ENCODE measurements around the gene OBP2B.

DNA sequence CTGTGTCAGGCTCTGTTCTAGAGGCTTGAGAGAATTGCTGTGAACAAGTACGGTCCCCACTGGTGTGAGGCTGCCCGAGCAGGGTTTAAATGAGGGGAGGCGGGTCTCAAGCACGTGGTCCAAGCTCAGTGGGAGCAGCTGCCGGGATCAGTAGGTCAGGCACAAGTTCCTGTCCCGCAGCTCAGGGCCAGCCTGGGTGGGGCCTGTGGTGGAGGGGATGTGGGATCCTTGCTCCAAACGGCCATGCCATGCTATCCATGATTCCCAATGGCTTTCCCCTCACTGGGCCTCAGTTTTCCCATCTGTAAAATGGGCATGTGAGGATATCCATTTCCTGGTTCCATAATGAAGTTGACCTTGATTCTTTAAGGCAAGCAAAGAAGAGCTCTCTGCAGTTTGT is 17.1 kb downstream of the OBP2B start:
- TF ChIP-seq EZH2 (IDR thresholded peaks at IDR 0.05; ENCODE audit: low read length, missing control alignments) (no peak), CTCF (conservative IDR thresholded peaks at IDR 0.05 in 1 of 2, IDR thresholded peaks at IDR 0.05 in 1 of 2; ENCODE audit: low read depth in 1 of 2, low read length in 2 of 2) (no peak)
